OCI-LY7 (cell line): ENCODE data around the gene KRT12. TPM values are rescaled to one million over a fixed set of nuclear protein-coding genes. Genes with fewer than 3 reads are reported as not detected.

Experiments
- BruUV-seq: library from RNA; stranded (reverse); fragments of 400-500 nt; replicated peaks from 2 replicates; lab custom pipeline; 2021; lab: Mats Ljungman, UMichigan
- CTCF ChIA-PET: fragments of 300-600 bp; sonication (Branson Sonifier 250); formaldehyde crosslinking; loops from one replicate; lab custom pipeline; 2022; ENCODE audit warnings: antibody characterized with exemption; ENCODE audit not compliant: unreplicated experiment; lab: Charles Lee
- POLR2A ChIA-PET: fragments of 300-600 bp; sonication (Branson Sonifier 250); formaldehyde crosslinking; loops from one replicate; lab custom pipeline; 2022; ENCODE audit warnings: antibody characterized with exemption; lab: Charles Lee
- DNase-seq: peaks from one replicate; pipeline ENCODE4 v3.0.0-alpha.2; 2015; ENCODE audit warnings: low spot score
- H2AFZ ChIP-seq: fragments of 200-600 bp; sonication (generic), shearing (Covaris generic); 2 replicates; pipeline ENCODE4 v1.6.1; 2014; ENCODE audit warnings: mild to moderate bottlenecking, antibody characterized with exemption, low read length, moderate library complexity
- H3K27ac ChIP-seq: fragments of 200-600 bp; sonication (generic); 2 replicates; pipeline ENCODE4 v1.5.1; 2014; ENCODE audit warnings: mixed run types, low read depth, mild to moderate bottlenecking, moderate library complexity, low read length, inconsistent platforms; ENCODE audit not compliant: poor library complexity, severe bottlenecking
- H3K36me3 ChIP-seq: fragments of 200-600 bp; sonication (generic); 2 replicates; pipeline ENCODE4 v1.6.1; 2014; ENCODE audit warnings: mild to moderate bottlenecking, antibody characterized with exemption, low read length, moderate library complexity, mixed read lengths; ENCODE audit not compliant: insufficient read depth
- H3K4me1 ChIP-seq: fragments of 200-600 bp; sonication (generic); 2 replicates; pipeline ENCODE4 v1.5.1; 2014; ENCODE audit warnings: mild to moderate bottlenecking, low read length; ENCODE audit not compliant: insufficient read depth, poor library complexity, severe bottlenecking
- H3K4me2 ChIP-seq: fragments of 200-600 bp; sonication (generic); 2 replicates; pipeline ENCODE4 v1.6.1; 2014; ENCODE audit warnings: mild to moderate bottlenecking, low read length
- H3K4me3 ChIP-seq: fragments of 200-600 bp; sonication (generic); 2 replicates; pipeline ENCODE4 v1.5.1; 2014; ENCODE audit warnings: mild to moderate bottlenecking, low read depth, low read length; ENCODE audit not compliant: poor library complexity, severe bottlenecking
- H3K79me2 ChIP-seq: fragments of 200-600 bp; sonication (generic); 2 replicates; pipeline ENCODE4 v1.6.1; 2016; ENCODE audit warnings: low read depth, mild to moderate bottlenecking, low read length, moderate library complexity, mixed read lengths; ENCODE audit not compliant: insufficient read depth
- H3K9me2 ChIP-seq: fragments of 200-600 bp; sonication (generic); 2 replicates; pipeline ENCODE4 v1.6.1; 2016; ENCODE audit warnings: mild to moderate bottlenecking, low read length, mixed read lengths; ENCODE audit not compliant: insufficient read depth
- H3K9me3 ChIP-seq: fragments of 200-600 bp; sonication (generic); 2 replicates; pipeline ENCODE4 v1.6.1; 2014; ENCODE audit warnings: mild to moderate bottlenecking, mixed run types, low read length, mixed read lengths
- H4K20me1 ChIP-seq: fragments of 200-600 bp; sonication (generic); 2 replicates; pipeline ENCODE4 v1.6.1; 2014; ENCODE audit warnings: mild to moderate bottlenecking, antibody characterized with exemption, low read length, moderate library complexity, mixed read lengths; ENCODE audit not compliant: insufficient read depth
- CTCF ChIP-seq: fragments of 200-600 bp; sonication (generic); conservative IDR thresholded peaks from 2 replicates; pipeline ENCODE4 v1.5.1; 2014; ENCODE audit warnings: mild to moderate bottlenecking, antibody characterized with exemption, low read length, moderate library complexity, mixed read lengths
- EZH2phosphoT487 ChIP-seq: fragments of 200-600 bp; sonication (generic); IDR thresholded peaks from 2 replicates; pipeline ENCODE4 v1.6.1; 2018; ENCODE audit warnings: low read depth, borderline replicate concordance, mild to moderate bottlenecking, mixed run types, antibody characterized with exemption, low read length, moderate library complexity, mixed read lengths
- intact Hi-C: fragments of 100-400 bp; cut with micrococcal nuclease; formaldehyde crosslinking; loops from one replicate; pipeline ENCODE4 v1.10.0; 2022; ENCODE audit not compliant: unreplicated experiment
- total RNA-seq, 2 experiments: library from RNA; depleted of rRNA in 1 of 2; stranded (reverse); fragments of >200 nt in 1 of 2; shearing (Covaris generic) in 1 of 2; gene quantifications; 2 replicates each; pipeline ENCODE4 v1.2.3, GENCODE V29; 2014 to 2022

KRT12 gene
- total RNA-seq, 2 experiments from 2014 or later: not detected

- Histone ChIP-seq H3K36me3 (no peaks in the 10 kb centered on the region), H3K4me1 (no peaks in the 10 kb centered on the region), H3K4me3 (no peak overlapping the region), H3K27ac (no peak overlapping the region), H4K20me1 (no peaks in the 10 kb centered on the region), H3K4me2 (no peak overlapping the region), H3K79me2 (no peaks in the 10 kb centered on the region), H3K9me2 (no peaks in the 10 kb centered on the region), H2AFZ (no peak overlapping the region), H3K9me3 (no peaks in the 10 kb centered on the region)
- no peak for DNase-seq
- ChIA-PET CTCF (no interaction called here), POLR2A (interaction anchor here (1.0 kb wide), 1 partner anchor 788 kb away, joined by 4 read pairs; the partner anchor contains the start of gene EIF1)
- intact Hi-C loops: no loop called here
- no TSS peak for BruUV-seq
- TF ChIP-seq EZH2phosphoT487 (no peak), CTCF (no peak)
Measured at GRCh38 chr17:40900809-40901356, 33.9 kb upstream of the KRT12 start.

DNA sequence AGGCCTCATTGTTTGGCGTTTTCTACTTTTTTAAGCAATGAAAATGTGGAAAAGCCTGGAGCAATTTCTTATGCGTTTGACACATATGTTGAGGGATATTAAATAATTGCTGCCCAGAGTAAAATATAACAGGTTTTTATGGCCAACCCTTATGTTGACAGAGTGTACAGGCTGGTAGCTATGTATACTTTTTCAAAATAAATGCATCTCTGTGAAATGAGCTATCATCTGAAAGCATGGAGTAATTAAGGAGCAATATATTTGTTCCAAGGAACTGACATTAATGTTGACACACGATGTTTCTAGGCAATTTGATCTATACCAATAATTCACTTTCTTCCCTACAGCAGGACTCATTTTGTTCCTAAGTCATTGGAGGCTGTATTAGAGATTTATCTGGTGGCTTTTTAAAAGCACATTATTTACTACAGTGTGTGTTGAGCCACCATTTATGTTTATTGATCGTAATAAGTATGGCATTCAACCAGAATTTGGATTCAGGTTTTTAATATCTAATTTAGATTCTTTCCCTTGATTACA is 30.0 kb upstream of the KRT12 start:
- Histone ChIP-seq H3K4me1 (no peaks in the 10 kb centered on the region), H3K9me2 (no peaks in the 10 kb centered on the region), H4K20me1 (no peaks in the 10 kb centered on the region), H3K9me3 (no peaks in the 10 kb centered on the region), H3K4me2 (no peak overlapping the region), H3K79me2 (no peaks in the 10 kb centered on the region), H3K4me3 (no peak overlapping the region), H3K27ac (no peak overlapping the region), H2AFZ (no peak overlapping the region), H3K36me3 (no peaks in the 10 kb centered on the region)
- no peak for DNase-seq
- POLR2A ChIA-PET: no interaction called here
- TF ChIP-seq EZH2phosphoT487 (no peak), CTCF (no peak)
- no TSS peak for BruUV-seq
- intact Hi-C loops: no loop called here
- CTCF ChIA-PET: no interaction called here

GRCh38 chr17:40895106-40895730 is 28.2 kb upstream of the KRT12 start:
- TF ChIP-seq EZH2phosphoT487 (no peak), CTCF (no peak)
- H3K9me2 ChIP-seq: no peaks in the 10 kb centered on the region
- H3K27ac ChIP-seq: no peak overlapping the region
- no peaks in the 10 kb centered on the region for H3K36me3 ChIP-seq
- intact Hi-C loops: no loop called here
- no peaks in the 10 kb centered on the region for H3K79me2 ChIP-seq
- H3K4me2 ChIP-seq: no peak overlapping the region
- no peak overlapping the region for H2AFZ ChIP-seq
- ChIA-PET CTCF (no interaction called here), POLR2A (no interaction called here)
- H4K20me1 ChIP-seq: no peaks in the 10 kb centered on the region
- no TSS peak for BruUV-seq
- DNase-seq: no peak
- no peaks in the 10 kb centered on the region for H3K4me1 ChIP-seq
- H3K9me3 ChIP-seq: no peaks in the 10 kb centered on the region
- H3K4me3 ChIP-seq: no peak overlapping the region
